Right renal cortex interstitium (tissue), 3 donors: ENCODE results near the gene KRTAP5-6. TPM values are rescaled to one million over a fixed set of nuclear protein-coding genes. Genes with fewer than 3 reads are reported as not detected.

Experiments
- DNase-seq, 3 donors: peaks; one replicate each; pipeline ENCODE4 v3.0.0-alpha.2; 2013; ENCODE audit warnings: low read depth in 3 of 3, low spot score in 2 of 3
- polyA plus RNA-seq, 3 donors: library from polyadenylated mRNA; unstranded; fragments of 120-200 nt; gene quantifications; one replicate each; pipeline ENCODE4 v1.2.1, GENCODE V29; 2013; ENCODE audit not compliant: insufficient read length in 3 of 3

KRTAP5-6 gene
- polyA plus RNA-seq, 3 donors, result not detected

DNA sequence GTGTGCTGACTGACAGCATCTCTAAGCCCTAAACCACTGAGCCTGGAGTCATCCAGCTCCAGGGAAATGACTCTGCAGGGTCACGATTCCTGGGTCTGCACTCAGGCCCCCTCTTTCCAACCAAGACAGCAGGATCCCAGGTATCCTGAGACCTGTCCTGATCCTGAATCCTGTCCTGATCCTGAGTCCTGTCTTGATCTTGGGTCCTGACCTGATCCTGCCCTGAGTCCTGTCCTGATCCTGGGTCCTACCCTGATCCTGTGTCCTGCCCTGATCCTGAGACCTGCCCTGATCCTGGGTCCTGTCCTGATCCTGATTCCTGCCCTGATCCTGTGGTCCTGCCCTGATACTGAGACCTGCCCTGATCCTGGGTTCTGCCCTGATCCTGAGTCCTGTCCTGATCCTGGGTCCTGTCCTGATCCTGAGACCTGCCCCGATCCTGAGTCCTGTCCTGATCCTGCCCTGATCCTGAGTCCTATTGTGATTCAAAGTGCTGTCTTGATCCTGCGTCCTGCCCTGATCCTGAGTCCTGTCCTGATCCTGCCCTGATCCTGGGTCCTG is 1.4 kb upstream of the KRTAP5-6 start:
- no peak for DNase-seq

DNA sequence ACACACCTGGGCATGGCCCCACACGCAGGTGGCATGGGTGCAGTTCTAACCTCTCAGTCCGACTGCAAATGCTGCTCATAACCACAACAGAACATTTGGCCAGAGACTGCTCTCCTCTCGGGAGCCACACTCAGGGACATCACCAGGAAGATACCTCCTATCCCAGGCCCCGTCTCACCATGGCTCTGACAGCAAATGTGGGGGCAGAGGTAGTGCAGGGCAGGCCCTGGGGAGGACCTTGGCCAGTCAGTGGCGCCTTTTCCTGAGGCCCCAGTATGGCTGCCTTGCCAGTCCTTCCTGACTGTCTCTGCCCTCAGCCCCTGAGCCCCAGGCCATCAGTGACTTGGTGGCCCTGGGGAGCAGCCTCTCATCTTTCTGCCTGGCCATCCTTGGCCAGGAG is 2.8 kb downstream of the KRTAP5-6 start:
- DNase-seq, result no peak

DNA sequence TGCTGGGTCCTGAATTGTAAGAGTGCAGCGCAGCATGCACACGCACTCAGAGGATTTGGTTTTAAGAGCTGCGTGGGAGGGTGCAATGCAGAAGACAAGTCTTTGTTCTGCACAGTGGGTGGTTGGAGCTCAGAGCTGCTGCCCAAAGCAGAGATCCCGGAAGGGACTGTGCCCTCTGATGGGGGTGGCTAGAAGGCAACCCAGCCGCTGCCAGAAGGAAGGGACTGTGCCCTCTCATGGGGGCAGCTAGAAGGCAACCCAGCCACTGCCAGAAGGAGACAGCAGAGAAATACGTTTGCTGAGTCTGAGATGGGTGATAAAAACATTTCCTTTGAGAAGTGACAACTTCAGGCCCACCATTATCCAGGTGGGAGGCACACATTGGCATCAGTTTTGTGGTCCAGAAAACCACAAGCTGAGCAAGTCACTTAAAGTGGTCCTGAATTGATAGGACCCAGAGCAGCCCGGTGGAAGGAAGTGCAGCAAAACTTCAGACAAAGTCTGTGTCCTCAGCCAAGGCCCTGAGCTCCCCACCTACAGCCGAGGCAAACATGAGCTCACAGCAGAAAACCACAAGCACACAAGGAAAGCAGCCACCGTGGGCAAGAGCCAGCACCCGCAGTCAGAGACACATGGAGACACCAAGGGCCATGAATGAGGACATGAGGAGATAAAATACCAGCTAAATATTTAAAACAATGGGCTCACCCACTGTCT is 4.3 kb downstream of the KRTAP5-6 start:
- DNase-seq, result no peak

DNA sequence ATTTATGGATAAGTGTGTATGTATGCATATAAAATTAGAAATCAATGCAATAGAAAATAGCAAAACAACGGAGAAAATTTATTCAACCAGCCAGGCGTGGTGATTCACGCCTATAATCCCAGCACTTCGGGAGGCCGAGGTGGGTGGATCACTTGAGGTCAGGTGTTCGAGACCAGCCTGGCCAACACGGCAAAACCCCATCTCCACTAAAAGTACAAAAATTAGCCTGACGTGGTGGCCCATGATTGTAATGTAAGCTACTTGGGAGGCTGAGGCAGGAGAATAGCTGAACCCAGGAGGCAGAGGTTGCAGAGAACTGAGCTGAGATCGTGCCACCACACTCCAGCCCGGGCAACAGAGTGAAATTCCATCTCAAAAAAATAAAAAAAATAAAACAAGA is 5.5 kb downstream of the KRTAP5-6 start:
- DNase-seq, result no peak

DNA sequence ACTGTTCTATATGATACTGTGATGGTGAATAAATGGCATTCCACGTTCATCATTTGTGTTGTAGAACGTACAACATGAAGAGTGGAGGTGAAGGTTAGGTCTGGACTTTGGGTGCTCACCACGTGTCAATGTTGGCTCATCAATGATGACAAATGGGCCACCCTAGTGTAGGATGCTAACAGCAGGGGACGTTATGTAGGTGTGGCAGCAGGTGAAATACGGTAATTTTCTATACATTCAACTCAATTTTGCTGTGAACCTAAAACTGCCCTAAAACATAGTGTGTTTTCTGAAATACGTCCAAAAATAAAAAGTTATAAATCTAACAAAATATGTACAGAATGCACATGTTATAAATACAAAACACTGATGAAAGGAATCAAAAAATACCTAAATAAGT is 6.2 kb downstream of the KRTAP5-6 start:
- DNase-seq, result no peak

DNA sequence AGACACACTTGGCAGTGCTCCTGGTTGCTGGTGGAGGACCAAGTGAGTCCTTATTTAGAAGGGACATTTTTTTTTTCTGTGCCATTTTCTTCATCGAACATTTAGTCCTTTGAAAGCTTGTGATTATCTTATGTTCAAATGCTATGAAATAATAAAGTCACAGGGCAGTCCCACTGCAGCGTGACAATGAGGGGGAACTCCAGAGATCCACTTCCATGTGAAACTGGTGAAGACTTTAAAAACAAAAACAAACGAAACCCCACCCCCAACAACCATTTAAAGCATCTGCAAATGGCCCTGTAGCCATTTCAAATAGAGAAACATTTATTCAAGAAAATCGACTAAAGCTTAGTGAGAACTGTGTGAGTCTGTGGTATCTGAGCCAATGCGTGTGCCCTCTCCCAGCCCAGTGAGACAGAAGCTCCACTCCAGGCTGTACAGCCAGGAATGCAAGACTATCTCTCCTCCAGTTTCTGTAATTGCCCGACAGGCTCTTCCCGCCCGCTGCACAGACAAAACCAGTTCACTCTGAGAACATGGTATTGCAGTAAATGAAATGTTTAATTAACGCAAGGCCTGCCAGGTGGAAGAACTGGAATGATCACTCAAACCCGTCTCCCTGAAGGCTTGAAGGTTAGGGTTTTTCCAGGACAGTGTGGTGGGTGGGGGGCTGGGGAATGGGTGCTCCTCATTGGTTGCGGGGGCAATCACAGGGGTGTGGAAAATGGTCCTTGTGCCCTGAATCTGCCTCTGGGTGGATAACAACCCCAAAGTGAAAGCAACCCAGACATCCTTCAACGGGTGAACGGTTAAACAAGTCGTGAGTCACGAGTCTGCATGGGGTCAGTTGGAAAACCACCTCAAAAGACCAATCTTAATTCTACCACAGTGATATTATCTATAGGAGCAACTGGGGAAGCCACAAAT is 8.4 kb downstream of the KRTAP5-6 start:
- DNase-seq, result no peak

DNA sequence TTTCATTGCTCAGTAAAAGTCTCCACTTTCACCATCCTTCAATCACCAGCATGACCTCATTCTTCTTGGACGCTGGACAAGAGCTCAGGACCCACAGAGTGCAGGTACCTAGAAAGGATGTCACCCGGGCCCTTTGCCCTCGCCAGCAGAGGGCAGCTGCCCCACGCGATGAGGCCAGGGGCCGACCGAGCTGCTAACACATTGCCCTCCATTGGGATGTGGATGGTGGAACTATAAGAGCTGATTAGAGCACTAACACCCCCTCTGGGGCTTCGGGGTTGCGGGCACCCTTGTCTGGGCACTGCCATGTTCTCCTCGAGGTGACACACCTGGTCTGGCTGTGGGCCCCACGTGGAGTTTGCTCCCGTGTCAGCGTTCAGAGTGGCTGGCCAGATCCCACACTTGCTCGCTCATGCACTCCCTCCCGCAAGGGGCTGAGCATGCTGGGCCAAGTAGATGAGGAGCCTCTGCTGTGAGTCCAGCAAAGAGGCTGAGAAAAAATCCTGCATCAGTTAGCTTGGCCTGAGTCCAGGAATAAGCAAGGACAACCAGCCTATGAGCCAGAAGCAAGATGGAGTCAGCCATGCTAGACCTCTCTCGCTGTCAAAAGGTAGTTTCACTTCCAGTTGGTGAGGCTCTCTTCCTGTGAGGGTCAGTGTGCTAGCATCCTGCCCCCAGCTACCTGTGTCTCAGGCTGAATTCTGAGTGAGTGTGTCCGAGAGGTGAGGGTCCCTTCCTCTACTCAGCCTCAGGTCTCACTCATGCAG is 9.8 kb downstream of the KRTAP5-6 start:
- DNase-seq, result no peak

DNA sequence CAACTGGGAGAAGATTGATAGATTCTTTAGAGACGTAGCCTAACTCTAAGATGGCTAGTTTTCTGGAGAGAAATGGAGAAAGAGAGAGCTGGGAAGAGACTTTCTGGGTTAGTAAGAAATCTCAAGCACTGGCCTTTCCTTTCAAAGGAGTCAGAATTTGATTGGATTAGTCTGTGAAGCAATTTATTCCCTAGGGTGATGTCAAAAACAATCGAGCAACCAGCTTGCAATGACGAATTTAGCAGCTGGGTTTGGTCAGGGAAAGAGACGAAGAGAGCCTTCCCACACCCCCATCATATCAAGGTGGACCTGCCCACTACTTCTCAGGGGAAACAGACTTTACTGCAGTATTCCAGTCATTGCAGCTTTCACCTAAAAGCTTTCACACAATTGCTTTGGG is 10.8 kb downstream of the KRTAP5-6 start:
- DNase-seq, result no peak

DNA sequence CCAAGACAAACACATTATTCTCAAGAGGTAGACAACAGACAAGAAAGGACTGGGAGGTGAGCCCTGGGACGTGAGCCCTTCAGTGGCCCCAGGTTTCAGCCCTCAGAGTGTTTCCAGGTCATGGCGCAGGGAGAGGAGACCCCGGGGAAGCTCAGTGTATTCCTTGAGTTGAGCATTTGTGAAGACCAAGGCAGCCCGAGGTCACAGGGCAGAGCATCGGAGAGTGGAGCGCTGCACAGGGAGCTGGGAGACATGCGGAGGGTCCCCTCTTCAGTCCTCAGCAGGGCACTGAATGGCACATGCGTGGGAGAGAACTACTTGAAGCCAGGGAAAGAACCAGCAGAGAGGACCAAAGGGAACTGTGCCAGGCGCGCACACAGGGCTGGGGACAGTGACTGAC is 11.7 kb downstream of the KRTAP5-6 start:
- no peak for DNase-seq

DNA sequence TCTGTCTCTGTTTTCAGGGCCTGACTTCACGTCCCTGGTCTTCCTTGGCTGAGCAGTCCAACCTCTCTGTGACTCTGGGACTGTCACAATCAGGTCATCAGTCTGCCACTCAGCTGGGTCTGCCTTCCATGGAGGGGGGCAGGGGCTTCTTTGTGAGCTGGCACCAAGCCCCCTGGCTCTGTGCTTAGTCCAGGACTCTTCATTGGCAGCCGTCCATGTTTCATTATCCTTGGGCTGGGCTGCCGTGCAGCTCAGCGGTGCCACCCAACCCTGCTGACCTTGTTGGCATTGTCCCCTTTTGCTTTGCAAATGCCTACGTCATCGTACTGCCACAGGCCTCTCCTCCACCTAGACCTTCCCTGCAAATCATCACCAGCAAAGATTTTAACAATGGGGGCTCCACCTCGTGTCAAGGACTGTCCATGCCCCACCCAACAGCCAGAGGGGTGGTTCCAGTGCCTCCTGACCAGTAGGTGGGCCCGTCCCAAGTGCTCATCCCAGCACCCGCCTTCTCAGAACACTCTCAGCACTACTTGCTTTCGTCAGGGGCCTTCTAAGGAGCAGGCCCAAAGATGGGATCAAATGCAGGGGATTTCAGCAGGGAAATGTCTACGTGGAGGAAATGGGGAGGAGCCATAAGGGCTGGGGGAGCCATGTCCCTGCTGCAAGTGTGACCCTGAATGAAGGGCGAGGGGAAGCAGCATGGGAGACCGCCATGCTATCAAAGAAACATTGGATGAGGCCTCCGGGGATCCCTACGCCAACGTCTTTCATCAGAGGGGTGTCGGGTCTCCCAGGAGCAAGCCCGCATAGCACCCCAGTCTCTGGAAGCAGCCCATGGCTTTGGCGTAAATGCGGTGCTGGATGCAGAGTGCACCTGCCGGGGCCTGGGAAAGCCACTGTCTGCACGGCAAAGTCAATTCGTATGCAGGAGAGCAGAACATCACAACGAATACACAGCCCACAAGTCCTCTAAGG is 18.2 kb downstream of the KRTAP5-6 start:
- no peak for DNase-seq

DNA sequence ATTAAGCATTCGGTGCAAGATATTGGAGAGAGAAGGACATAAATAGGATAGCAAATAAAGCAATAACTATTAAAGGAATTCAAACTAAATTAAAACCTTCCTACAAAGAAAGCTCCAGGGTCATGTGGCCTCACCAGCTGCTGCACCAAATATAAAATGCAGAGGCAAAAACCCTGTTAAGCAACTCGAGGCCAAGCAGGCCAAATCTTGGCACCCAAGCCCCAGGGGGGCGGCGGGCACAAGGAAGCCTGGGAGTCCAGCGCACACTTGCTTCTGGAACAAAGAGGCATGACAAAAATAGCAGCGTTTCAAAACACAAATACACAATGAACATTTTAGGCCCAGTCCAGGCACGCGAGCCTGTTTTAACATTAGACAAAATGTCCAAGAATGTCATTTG is 20.8 kb downstream of the KRTAP5-6 start:
- DNase-seq, result no peak

DNA sequence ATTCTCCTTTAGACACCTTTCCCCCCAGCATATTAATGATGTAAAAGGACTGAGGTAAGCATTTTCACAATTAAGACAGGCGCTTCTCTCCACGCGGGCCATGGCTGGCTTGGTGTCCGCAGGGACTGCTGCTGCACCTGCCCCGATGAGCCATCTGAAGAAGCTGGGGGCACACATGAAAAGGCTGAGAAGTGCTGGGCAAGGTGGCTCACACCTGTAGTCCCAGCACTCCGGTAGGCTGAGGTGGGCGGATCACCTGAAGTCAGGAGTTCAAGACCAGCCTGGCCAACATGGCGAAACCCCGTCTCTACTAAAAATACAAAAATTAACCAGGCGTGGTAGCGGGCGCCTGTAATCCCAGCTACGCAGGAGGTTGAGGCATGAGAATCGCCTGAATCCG is 21.3 kb downstream of the KRTAP5-6 start:
- no peak for DNase-seq

DNA sequence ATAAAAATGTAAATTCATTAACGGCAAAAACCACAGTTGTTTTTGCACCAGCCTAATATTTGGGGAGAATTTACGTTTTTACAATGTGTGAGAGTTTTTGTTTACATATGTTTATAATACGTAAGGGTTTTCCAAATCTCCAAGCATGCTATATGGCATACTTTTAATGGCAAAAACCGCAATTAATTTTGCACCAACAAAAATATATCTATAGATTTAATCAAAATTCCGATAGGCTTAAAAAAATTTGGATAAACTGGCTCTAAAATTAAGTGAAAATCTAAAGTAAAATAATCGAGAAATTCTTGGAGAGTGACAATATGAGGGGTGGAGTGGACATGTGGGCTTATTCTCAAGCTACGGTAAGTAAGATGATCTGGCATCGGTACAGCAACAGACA is 22.8 kb downstream of the KRTAP5-6 start:
- no peak for DNase-seq

DNA sequence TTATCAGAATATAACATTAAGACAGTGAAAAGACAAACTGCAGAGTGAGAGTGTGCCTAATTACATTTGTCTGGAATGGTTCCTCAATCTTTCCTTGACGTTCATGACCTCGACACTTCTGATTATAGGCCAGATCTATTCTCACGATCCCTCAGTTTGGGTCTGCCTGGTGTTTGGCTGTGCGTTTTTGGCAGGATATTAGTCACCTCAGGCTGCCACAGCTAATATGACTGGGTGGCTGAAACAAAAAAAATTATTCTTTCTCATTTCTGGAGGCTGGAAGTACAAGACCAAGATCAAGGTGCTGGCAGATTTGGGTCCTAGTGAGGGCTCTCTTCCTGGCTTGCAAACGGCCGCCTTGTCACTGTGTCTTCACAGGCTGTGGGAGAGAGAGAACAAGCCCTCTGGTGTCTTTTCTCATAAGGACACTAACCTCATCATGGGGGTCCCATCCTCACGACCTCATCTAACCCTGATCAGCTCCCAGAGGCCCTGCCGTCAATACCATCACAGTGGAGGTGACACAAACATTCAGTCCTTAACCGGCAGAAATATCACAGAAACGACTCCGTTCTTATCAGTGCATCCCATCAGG is 30.2 kb downstream of the KRTAP5-6 start:
- DNase-seq, result no peak

DNA sequence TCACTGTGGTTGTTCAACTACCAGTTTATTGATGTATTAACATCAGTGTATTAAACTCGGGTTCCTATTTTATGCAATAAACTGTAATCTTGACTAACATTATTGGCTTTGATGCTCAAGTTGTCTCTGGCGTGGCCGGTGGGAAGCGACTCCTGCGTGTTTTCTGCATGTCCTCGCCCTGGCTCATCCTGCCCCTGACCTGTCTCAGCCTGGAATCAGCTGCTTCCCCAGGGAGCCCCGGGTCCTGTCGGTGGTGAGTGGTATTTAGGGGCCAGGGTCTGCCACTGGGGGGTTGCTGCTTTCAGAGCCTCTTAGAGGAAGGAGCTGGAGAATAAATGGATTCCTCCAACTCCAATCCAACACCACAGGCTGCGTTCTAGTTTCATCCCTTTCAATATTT is 30.9 kb downstream of the KRTAP5-6 start:
- DNase-seq, result no peak

DNA sequence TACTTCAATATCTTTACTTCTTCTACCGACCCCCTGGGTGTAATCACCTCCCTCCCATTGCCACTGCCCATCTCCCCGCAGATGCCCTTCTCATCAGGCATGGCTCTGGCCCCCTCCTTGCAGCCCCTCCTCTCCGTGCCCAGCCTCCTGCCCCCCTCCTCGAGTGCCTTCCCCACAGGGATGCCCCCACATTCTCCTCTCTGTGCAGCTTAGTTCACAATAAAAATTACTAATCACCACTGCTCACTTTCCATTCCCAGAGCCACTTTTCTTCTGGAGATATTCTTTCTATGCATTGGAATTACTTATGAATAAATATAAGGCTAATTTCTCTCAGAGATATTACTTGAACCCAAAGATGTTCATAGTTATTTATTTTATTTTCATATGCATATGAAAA is 31.3 kb downstream of the KRTAP5-6 start:
- DNase-seq, result no peak

DNA sequence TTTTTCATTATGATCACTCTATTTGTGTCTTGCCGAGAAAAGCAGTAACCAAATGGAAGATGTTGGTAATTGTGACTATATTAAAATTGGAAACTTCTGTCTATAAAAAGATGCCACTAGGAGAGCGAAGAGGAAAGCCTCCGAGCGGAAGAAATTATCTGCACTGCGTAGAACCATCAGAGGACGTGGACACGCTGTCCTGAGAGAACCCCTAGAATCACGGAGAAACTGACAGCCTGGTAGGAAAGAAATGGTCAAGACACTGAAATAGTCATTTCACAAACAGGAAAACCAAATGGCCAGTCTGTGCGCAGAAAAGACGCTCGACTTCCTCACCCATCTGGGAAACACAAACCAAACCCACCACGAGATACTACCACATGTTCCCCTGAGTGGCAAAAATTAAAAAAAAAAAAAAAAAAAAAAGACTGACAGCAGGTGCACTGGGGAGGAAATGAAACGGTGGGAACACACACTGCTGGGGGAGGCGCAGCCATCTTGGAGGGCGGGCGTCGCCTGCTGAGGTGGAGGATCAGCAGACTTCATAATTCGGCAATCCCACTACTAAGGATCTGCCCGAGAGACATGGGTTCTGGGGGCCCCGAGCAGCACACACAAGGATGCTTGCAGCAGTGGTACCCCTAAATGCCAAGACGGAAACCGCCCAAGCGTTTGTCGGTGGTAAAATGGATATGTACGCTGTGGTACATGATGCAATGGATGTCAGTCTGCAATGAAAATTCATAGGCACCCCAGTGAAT is 32.1 kb downstream of the KRTAP5-6 start:
- no peak for DNase-seq

DNA sequence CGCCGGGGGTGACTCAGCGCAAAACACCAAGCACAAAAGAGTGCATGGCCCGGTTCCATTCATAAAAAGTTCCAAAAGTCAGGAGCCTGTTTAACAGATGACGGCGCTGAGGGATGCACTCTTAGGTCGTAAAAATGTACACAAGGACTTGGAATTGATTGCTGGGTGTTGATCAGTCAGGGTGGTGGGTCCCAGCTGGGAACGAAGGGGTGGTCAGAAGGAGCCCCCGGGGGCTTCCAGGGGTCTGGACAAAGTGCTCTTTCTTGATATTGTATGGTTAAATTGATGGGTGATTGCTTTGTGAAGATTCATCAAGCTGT is 32.7 kb downstream of the KRTAP5-6 start:
- no peak for DNase-seq

DNA sequence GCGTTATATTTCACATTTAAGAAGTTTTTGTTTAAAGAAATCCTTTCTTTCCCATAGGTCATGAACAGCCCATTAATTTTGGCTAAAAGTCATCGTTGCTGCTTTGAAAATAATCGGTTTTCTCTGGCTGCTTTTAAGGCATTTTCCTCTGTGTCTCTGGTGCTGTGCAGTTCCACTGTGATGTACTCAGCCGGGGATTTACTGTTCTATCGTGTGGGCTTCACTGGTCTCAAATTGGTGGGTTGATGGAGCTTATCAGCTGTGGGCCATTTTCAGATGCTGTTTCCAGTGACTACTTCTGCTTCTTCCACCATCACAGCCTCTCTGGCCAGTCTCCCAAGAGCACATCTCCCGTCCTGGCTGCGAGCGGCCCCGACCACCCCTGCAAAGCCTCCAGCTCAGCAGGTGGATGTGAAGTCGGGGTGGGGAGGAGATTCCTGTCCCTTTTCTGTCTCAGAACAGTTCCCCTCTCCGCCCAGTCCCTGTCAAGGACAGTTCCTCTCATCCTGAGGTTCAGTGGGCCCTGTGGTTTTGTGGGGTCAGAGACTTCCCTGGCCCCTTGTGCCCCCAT is 33.1 kb downstream of the KRTAP5-6 start:
- DNase-seq, result no peak
